ENCODE measurements around the gene TGM1.

DNA sequence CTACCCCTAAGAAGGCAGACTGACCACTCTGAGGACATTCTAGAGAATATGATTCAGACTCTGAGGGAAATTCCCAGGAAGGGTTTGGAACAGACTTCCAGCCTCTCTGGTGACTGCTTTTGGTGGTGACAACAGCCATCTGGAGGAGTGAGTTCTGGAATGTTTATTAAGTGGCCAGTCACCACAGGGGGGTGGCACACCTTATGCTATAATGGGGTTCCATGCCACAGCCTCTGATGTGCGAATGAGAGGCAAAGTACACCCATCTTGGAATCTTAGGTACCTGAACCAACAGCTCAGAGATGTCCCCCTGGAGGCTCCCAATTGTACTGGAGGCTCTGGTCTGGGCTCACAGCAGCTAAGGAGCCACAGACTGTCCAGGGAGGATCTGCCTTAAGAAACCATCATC, 11.1 kb downstream of the TGM1 start:
- TF ChIP-seq, protein P1, sequence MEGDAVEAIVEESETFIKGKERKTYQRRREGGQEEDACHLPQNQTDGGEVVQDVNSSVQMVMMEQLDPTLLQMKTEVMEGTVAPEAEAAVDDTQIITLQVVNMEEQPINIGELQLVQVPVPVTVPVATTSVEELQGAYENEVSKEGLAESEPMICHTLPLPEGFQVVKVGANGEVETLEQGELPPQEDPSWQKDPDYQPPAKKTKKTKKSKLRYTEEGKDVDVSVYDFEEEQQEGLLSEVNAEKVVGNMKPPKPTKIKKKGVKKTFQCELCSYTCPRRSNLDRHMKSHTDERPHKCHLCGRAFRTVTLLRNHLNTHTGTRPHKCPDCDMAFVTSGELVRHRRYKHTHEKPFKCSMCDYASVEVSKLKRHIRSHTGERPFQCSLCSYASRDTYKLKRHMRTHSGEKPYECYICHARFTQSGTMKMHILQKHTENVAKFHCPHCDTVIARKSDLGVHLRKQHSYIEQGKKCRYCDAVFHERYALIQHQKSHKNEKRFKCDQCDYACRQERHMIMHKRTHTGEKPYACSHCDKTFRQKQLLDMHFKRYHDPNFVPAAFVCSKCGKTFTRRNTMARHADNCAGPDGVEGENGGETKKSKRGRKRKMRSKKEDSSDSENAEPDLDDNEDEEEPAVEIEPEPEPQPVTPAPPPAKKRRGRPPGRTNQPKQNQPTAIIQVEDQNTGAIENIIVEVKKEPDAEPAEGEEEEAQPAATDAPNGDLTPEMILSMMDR (IDR thresholded peaks at IDR 0.05), result no peak
- no peak for TF ChIP-seq POLR2A (IDR thresholded peaks at IDR 0.05)

All from right lobe of liver (tissue), 4 donors.